ENCODE results near the gene FLACC1.

FLACC1 gene

DNA sequence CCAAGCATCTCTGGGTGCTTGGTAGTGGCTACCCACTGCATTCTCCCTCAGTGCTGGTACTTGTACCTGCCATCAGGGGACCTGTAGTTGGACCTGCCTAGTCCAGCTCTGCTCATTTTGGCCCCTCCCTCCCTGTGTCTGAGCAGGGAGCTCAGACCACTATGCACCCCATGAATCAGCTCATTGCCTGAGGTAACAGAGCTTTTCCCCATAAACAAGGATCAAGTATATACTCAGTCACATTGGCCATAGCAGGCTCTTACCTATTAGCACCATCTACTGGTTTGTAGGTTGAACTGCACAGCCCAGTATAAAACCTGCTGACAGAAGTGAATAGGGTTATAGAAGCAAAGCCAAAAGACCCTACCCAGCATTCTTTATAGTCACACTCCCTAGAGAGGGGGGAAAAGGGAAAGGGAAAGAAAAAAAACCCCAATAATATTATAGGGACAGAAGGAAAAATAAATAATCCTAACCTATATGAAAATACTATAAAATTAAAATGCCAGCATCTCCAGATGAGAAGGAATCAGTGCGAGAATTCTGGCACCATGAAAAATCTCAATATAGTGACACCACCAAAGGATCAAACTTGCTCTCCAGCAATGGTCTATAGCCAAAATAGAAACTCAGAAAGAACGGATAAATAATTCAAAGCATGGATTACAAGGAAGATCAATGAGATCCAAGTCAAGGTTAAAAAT is 6.9 kb upstream of the FLACC1 start:
- TF ChIP-seq, protein P1, sequence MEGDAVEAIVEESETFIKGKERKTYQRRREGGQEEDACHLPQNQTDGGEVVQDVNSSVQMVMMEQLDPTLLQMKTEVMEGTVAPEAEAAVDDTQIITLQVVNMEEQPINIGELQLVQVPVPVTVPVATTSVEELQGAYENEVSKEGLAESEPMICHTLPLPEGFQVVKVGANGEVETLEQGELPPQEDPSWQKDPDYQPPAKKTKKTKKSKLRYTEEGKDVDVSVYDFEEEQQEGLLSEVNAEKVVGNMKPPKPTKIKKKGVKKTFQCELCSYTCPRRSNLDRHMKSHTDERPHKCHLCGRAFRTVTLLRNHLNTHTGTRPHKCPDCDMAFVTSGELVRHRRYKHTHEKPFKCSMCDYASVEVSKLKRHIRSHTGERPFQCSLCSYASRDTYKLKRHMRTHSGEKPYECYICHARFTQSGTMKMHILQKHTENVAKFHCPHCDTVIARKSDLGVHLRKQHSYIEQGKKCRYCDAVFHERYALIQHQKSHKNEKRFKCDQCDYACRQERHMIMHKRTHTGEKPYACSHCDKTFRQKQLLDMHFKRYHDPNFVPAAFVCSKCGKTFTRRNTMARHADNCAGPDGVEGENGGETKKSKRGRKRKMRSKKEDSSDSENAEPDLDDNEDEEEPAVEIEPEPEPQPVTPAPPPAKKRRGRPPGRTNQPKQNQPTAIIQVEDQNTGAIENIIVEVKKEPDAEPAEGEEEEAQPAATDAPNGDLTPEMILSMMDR (IDR thresholded peaks at IDR 0.05; ENCODE audit: low read depth, low read length) = peak; percentile 87
- no peak overlapping the region for H3K4me3 ChIP-seq (ENCODE audit: low read depth, low read length)

DNA sequence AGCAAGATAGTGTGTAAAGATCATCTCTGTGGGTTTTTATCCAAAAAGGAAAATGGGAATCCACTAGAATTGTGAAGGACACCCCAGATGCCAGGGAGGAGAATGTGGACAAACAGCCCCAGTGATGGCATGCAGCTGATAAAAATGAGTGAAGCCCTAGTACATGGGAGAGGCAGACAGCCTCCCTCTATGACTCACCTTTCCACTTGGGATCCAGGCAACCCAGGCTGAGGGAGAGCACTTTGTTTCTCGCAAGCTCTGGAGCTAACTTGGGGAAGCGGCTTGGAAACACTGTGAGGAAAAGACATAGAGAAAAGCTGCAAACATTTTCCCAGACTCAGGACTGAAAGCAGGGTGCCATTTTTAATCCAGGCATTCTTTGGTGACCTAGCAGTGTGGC is 5.3 kb upstream of the FLACC1 start:
- TF ChIP-seq, protein P1 (IDR thresholded peaks at IDR 0.05; ENCODE audit: low read depth, low read length) = no peak
- no peak overlapping the region for H3K4me3 ChIP-seq (ENCODE audit: low read depth, low read length)

DNA sequence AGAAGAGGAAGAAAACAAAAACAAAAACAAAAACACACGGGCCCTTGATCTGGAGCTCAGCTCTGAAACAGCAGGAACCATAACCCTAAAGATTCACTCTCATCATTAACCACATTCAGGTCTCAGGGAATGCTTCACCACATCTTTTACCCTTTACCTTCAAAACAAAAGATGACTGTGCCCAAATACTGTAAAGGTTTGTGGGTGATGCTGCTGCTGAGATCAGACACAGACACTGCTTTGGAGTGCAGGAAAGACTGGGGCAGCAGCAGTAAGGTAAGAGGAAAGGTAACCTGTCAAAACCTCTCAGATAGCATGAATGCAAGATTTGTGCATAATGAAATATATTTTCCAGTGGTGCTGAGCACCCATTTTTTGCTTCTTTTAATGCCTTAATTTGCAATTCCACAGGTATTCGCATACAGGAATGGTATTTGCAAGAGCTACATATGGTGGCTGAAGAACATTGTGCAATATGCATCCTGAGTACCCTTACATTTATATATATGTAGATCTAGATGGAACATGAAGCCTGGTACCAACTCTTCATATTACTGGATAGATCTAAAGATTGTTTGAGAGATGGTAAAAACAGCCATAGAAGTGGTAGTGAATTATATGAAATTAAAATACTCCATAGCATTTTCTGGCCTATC is 4.1 kb upstream of the FLACC1 start:
- H3K4me3 ChIP-seq (ENCODE audit: low read depth, low read length) = no peak overlapping the region
- TF ChIP-seq, protein P1 (IDR thresholded peaks at IDR 0.05; ENCODE audit: low read depth, low read length) = no peak

DNA sequence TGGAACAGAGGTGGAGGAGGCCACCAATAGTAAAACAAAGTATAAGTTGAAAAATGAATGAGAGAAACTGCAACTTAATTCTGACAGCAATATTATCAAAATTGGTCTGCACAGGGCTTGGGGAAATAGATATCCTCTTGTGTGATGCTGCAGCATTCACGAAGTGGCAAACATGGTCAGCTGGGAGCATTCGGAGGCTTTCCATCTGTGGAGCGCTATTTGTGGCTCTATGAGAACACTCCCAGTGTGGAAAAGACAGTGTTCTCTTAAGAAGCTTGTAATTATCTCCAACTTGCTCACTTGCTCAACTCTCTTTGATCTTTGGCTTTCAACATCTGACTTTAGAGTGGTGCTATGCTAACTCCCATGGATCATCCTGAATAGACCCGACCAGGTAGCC is 3.1 kb upstream of the FLACC1 start:
- H3K4me3 ChIP-seq (ENCODE audit: low read depth, low read length) = no peak overlapping the region
- TF ChIP-seq, protein P1 (IDR thresholded peaks at IDR 0.05; ENCODE audit: low read depth, low read length) = no peak

DNA sequence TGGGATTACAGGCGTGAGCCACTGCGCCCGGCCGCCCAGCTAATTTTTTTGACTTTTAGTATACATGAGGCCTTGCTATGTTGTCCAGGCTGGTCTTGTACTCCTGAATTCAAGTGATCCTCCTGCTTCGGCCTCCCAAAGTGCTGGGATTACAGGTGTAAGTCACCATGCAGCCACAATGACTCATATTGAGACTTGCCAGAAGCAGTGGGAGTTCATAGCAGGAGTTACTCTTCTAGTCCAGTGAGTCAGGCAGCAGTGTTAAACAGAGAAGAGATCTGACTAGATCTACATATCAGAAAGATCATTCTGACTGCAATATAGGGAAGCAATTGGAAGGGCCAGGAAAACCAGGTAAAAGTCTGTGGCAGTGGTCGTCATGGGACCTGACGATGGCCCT is 1.5 kb upstream of the FLACC1 start:
- H3K4me3 ChIP-seq (ENCODE audit: low read depth, low read length) = no peak overlapping the region
- TF ChIP-seq, protein P1 (IDR thresholded peaks at IDR 0.05; ENCODE audit: low read depth, low read length) = no peak

DNA sequence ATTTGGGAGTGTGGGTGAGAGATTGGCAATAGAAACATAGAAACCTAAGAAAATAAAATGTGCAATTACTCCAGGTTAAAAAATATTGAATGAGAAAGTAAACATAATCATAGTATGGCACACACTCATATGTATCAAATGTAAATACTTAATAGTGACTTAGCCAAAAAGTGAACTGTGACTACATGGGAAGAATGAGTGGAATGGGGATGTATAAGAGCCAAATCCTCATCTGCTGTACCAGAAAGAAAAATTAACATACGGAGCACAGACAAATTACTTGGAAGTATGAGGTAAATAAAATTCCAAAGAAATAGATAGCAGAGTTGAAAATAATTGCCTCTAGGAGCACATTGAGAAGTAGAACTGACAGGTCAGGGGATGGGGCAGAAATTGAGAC is 4.0 kb downstream of the FLACC1 start:
- TF ChIP-seq, protein P1 (IDR thresholded peaks at IDR 0.05; ENCODE audit: low read depth, low read length) = no peak
- H3K4me3 ChIP-seq (ENCODE audit: low read depth, low read length) = no peak overlapping the region

DNA sequence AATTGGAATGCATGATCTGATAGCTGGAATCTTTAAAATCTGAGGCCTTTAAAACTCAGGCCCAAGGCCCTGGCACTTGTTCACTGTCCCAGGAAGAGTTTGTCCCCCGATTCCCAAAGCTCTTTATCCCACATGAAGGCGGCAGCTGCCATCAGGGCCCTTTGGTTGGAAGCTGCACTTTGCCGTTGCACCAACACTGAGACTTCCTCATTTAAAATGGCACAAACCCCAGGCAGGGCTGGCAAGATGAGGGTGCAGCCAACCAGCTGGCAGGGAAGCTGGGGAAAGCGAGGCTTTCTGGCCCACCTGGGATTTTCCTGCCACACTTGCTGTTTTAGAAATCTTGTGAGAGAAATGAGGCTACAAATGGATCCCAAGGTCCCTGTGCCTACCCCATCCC is 6.3 kb downstream of the FLACC1 start:
- TF ChIP-seq, protein P1 (IDR thresholded peaks at IDR 0.05; ENCODE audit: low read depth, low read length) = no peak
- no peak overlapping the region for H3K4me3 ChIP-seq (ENCODE audit: low read depth, low read length)
